ENCODE data around the gene ERBB4. TPM values are rescaled to one million over a fixed set of nuclear protein-coding genes. Genes with fewer than 3 reads are reported as not detected.

ERBB4 gene
- total RNA-seq, 1 donor from 2014 or later: 10.2 TPM

DNA sequence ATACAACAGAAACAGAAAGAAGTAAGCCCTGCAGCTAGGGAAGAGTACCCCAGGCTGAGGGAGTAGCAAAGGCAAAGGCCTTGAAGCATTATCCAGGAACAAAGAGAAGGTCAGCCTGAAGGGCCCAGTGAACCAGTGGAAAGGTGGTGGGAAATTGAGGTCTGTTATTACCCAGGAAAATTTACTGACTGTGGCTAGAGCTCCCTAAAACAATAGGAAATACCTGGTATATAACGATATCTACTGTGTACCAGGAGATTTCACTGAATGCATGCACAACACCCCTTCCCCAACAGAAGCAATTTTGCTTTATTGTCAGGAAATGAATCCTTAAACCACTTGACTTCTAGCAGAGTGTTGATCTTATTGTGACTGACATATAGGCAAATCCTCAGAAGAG, 365.3 kb downstream of the ERBB4 start:
- Mint-ChIP-seq H3K27me3 (ENCODE audit: low read depth) (no peaks in the 10 kb centered on the region), H3K27ac (ENCODE audit: unreplicated experiment) (no peak overlapping the region), H3K4me3 (no peak overlapping the region), H3K4me1 (peaks cover 22% of the 10 kb centered on the region), H3K36me3 (ENCODE audit: low read depth) (peaks cover 24% of the 10 kb centered on the region), H3K9me3 (peaks cover 13% of the 10 kb centered on the region)
- no peak for DNase-seq (ENCODE audit: low read depth, low spot score)
- TF ChIP-seq, protein P1, sequence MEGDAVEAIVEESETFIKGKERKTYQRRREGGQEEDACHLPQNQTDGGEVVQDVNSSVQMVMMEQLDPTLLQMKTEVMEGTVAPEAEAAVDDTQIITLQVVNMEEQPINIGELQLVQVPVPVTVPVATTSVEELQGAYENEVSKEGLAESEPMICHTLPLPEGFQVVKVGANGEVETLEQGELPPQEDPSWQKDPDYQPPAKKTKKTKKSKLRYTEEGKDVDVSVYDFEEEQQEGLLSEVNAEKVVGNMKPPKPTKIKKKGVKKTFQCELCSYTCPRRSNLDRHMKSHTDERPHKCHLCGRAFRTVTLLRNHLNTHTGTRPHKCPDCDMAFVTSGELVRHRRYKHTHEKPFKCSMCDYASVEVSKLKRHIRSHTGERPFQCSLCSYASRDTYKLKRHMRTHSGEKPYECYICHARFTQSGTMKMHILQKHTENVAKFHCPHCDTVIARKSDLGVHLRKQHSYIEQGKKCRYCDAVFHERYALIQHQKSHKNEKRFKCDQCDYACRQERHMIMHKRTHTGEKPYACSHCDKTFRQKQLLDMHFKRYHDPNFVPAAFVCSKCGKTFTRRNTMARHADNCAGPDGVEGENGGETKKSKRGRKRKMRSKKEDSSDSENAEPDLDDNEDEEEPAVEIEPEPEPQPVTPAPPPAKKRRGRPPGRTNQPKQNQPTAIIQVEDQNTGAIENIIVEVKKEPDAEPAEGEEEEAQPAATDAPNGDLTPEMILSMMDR (conservative IDR thresholded peaks at IDR 0.05): no peak

DNA sequence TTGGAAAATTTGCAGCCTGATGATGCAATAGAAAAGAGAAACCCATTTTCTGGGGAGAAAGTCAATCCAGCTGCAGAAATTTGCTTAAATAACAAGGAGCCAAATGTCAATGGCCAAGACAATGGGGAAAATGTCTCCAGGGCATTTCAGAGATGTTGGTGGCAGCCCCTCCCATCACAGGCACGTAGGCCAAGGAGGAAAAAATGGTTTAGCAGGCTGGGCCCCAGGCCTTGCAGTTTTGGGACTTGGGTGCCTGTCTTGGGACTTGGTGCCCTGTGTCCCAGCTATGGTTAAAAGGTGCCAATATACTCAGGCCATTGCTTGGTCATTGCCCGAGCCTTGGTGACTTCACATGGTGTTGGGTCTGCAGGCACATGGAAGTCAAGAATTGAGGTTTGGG, 368.2 kb downstream of the ERBB4 start:
- Mint-ChIP-seq H3K27ac (ENCODE audit: unreplicated experiment) (no peak overlapping the region), H3K27me3 (ENCODE audit: low read depth) (no peaks in the 10 kb centered on the region), H3K4me3 (no peak overlapping the region), H3K36me3 (ENCODE audit: low read depth) (peaks cover 26% of the 10 kb centered on the region), H3K4me1 (peaks cover 22% of the 10 kb centered on the region), H3K9me3 (peaks cover 16% of the 10 kb centered on the region)
- DNase-seq (ENCODE audit: low read depth, low spot score): no peak
- TF ChIP-seq, protein P1 (conservative IDR thresholded peaks at IDR 0.05): no peak

DNA sequence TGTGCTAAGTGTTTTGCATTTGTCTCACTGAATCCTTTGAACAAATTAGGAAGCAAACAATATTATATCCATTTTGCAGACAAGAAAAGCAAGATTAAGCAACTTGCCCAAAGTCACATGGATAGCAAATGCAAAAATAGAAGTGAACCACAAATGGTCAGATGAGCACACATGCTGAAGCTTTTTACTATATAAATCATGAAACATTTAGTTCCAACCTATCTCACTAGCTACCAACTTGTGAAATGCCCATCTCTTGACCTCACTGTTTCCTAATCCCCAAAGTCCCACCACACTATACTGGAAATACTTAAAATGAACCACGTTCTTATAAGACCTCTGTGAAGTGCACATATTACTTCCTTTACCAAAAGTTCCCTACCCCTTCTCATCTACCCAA, 380.5 kb downstream of the ERBB4 start:
- H3K27ac Mint-ChIP-seq (ENCODE audit: unreplicated experiment): no peak overlapping the region
- H3K4me1 Mint-ChIP-seq: peaks cover 27% of the 10 kb centered on the region
- no peak overlapping the region for H3K4me3 Mint-ChIP-seq
- no peaks in the 10 kb centered on the region for H3K27me3 Mint-ChIP-seq (ENCODE audit: low read depth)
- TF ChIP-seq, protein P1 (conservative IDR thresholded peaks at IDR 0.05): no peak
- DNase-seq (ENCODE audit: low read depth, low spot score): no peak
- H3K9me3 Mint-ChIP-seq: no peaks in the 10 kb centered on the region
- H3K36me3 Mint-ChIP-seq (ENCODE audit: low read depth): no peaks in the 10 kb centered on the region

DNA sequence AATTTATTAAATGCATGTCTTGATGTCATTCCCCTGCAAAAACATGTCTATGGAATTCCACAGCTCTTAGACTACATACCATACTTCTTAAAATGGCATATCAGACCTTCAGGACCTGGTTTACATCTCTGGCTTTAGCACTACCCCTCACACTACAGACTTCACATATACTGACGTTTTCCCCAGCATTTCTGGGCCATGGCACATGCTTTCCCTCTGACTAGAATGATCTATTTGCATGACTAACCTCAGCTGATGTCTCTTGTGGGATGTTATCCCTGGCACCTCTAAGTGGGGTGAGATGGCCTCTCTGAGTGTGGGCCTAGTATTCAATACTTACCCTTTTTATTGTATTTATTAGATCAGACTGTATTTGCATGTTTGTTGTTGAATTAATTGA, 381.6 kb downstream of the ERBB4 start:
- Mint-ChIP-seq H3K27me3 (ENCODE audit: low read depth) (no peaks in the 10 kb centered on the region), H3K4me1 (peaks cover 27% of the 10 kb centered on the region), H3K4me3 (no peak overlapping the region), H3K36me3 (ENCODE audit: low read depth) (peaks cover 4% of the 10 kb centered on the region), H3K9me3 (peaks cover 4% of the 10 kb centered on the region), H3K27ac (ENCODE audit: unreplicated experiment) (peak overlapping the region; percentile 32)
- no peak for DNase-seq (ENCODE audit: low read depth, low spot score)
- TF ChIP-seq, protein P1 (conservative IDR thresholded peaks at IDR 0.05): no peak

DNA sequence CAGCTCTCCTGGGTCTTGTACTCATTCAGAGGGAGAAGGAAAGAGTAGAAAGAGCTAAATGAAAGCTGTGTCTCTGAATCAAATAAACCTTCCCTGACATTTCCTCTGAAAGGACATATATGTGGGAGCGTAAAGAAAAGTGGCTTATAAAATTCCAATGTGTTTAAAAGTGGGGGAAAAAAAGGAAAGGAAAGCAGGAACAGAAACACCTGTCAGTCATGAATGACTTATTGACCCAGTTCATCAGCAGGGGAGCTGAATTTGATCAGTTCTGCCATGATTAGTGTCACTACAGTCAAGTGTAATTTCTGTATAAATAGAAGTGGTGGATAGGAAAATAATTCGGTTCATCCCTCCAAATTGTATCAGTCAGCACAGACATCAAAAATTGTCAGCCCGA, 382.5 kb downstream of the ERBB4 start:
- no peak for DNase-seq (ENCODE audit: low read depth, low spot score)
- no peak overlapping the region for H3K4me3 Mint-ChIP-seq
- H3K9me3 Mint-ChIP-seq: peaks cover 4% of the 10 kb centered on the region
- H3K27me3 Mint-ChIP-seq (ENCODE audit: low read depth): no peaks in the 10 kb centered on the region
- H3K27ac Mint-ChIP-seq (ENCODE audit: unreplicated experiment): no peak overlapping the region
- peaks cover 4% of the 10 kb centered on the region for H3K36me3 Mint-ChIP-seq (ENCODE audit: low read depth)
- H3K4me1 Mint-ChIP-seq: peaks cover 27% of the 10 kb centered on the region
- TF ChIP-seq, protein P1 (conservative IDR thresholded peaks at IDR 0.05): no peak

DNA sequence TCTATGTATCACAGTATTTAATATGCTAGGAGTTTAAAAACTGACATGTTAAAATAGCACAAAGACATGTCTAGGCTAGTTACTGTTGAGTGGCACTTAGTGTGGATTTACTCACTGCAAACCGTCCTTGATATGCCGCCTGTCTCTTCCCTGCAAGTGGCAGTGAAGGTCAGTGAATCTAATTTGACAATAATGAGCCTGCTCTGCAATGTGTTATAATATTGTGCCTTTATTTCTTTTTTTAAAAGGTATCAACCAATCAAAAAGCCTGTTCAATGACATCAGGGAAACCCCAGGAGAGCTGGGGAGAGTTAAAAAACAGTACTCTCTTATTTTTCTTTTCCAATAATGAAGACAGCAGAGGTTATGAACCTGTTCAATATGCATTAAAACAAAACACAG, 384.1 kb downstream of the ERBB4 start:
- H3K4me1 Mint-ChIP-seq: peaks cover 27% of the 10 kb centered on the region
- no peak overlapping the region for H3K27ac Mint-ChIP-seq (ENCODE audit: unreplicated experiment)
- H3K36me3 Mint-ChIP-seq (ENCODE audit: low read depth): peaks cover 4% of the 10 kb centered on the region
- peaks cover 7% of the 10 kb centered on the region for H3K9me3 Mint-ChIP-seq
- TF ChIP-seq, protein P1 (conservative IDR thresholded peaks at IDR 0.05): no peak
- DNase-seq (ENCODE audit: low read depth, low spot score): no peak
- H3K4me3 Mint-ChIP-seq: no peak overlapping the region
- H3K27me3 Mint-ChIP-seq (ENCODE audit: low read depth): no peaks in the 10 kb centered on the region
